ENCODE data around the gene SERPINA10.

SERPINA10 gene

GRCh38 chr14:94330432-94330831, 37.4 kb upstream of the SERPINA10 start:
- no peak for DNase-seq
- Histone ChIP-seq H3K18ac (ENCODE audit: low read length) (no peak overlapping the region), H4K8ac (ENCODE audit: low read depth, low read length) (no peak overlapping the region), H2AK5ac (ENCODE audit: low read length) (no peak overlapping the region), H3K4me1 (ENCODE audit: control insufficient read depth, low read depth, low read length) (no peaks in the 10 kb centered on the region), H3K4me2 (ENCODE audit: low read length) (no peak overlapping the region), H2BK5ac (ENCODE audit: low read length) (no peak overlapping the region), H4K5ac (ENCODE audit: low read length) (no peak overlapping the region), H3K79me1 (ENCODE audit: low read length) (no peaks in the 10 kb centered on the region), H3K4me3 (ENCODE audit: low read length) (no peak overlapping the region), H2BK120ac (ENCODE audit: low read depth, low read length) (no peak overlapping the region), H3K79me2 (ENCODE audit: control insufficient read depth, insufficient read depth, low read length) (no peaks in the 10 kb centered on the region), H3K23ac (ENCODE audit: low read length) (no peak overlapping the region), H3K36me3 (ENCODE audit: control insufficient read depth, insufficient read depth, low read length) (no peaks in the 10 kb centered on the region), H2BK15ac (replicated peaks; ENCODE audit: low read depth) (no peak overlapping the region), H3K27ac (ENCODE audit: low read depth, low read length) (no peak overlapping the region), H3K56ac (ENCODE audit: low read length) (no peak overlapping the region), H3K4ac (ENCODE audit: low read depth, low read length) (no peak overlapping the region), H3K9ac (ENCODE audit: low read length) (no peak overlapping the region), H3K27me3 (ENCODE audit: insufficient read depth, low read length, poor library complexity) (no peaks in the 10 kb centered on the region)
- WGBS (ENCODE audit: extremely low coverage, insufficient coverage, low lambda C conversion rate) = no CpG with 5 or more reads among the region's 3 CpGs

- Histone ChIP-seq H3K27me3 (ENCODE audit: insufficient read depth, low read length, poor library complexity) (no peaks in the 10 kb centered on the region), H2AK5ac (ENCODE audit: low read length) (no peak overlapping the region), H3K9ac (ENCODE audit: low read length) (no peak overlapping the region), H3K79me1 (ENCODE audit: low read length) (no peaks in the 10 kb centered on the region), H3K4ac (ENCODE audit: low read depth, low read length) (no peak overlapping the region), H3K4me2 (ENCODE audit: low read length) (no peak overlapping the region), H3K56ac (ENCODE audit: low read length) (no peak overlapping the region), H3K18ac (ENCODE audit: low read length) (no peak overlapping the region), H2BK15ac (replicated peaks; ENCODE audit: low read depth) (no peak overlapping the region), H3K79me2 (ENCODE audit: control insufficient read depth, insufficient read depth, low read length) (no peaks in the 10 kb centered on the region), H3K4me1 (ENCODE audit: control insufficient read depth, low read depth, low read length) (no peaks in the 10 kb centered on the region), H3K4me3 (ENCODE audit: low read length) (no peak overlapping the region), H4K8ac (ENCODE audit: low read depth, low read length) (no peak overlapping the region), H3K36me3 (ENCODE audit: control insufficient read depth, insufficient read depth, low read length) (no peaks in the 10 kb centered on the region), H3K27ac (ENCODE audit: low read depth, low read length) (no peak overlapping the region), H2BK5ac (ENCODE audit: low read length) (no peak overlapping the region), H2BK120ac (ENCODE audit: low read depth, low read length) (no peak overlapping the region), H4K5ac (ENCODE audit: low read length) (no peak overlapping the region), H3K23ac (ENCODE audit: low read length) (no peak overlapping the region)
- DNase-seq = no peak
- no CpG with 5 or more reads among the region's 4 CpGs for WGBS (ENCODE audit: extremely low coverage, insufficient coverage, low lambda C conversion rate)
These were observed 36.8 kb upstream of the SERPINA10 start for GRCh38 chr14:94329857-94330256.

- no peak overlapping the region for H3K27ac ChIP-seq (ENCODE audit: low read depth, low read length)
- H3K4me3 ChIP-seq (ENCODE audit: low read length) = no peak overlapping the region
- DNase-seq = no peak
- no peak overlapping the region for H3K23ac ChIP-seq (ENCODE audit: low read length)
- WGBS (ENCODE audit: extremely low coverage, insufficient coverage, low lambda C conversion rate) = no CpG with 5 or more reads among the region's 2 CpGs
- no peak overlapping the region for H3K4ac ChIP-seq (ENCODE audit: low read depth, low read length)
- H3K79me2 ChIP-seq (ENCODE audit: control insufficient read depth, insufficient read depth, low read length) = no peaks in the 10 kb centered on the region
- no peak overlapping the region for H2AK5ac ChIP-seq (ENCODE audit: low read length)
- no peaks in the 10 kb centered on the region for H3K36me3 ChIP-seq (ENCODE audit: control insufficient read depth, insufficient read depth, low read length)
- H3K79me1 ChIP-seq (ENCODE audit: low read length) = no peaks in the 10 kb centered on the region
- no peak overlapping the region for H3K18ac ChIP-seq (ENCODE audit: low read length)
- H2BK5ac ChIP-seq (ENCODE audit: low read length) = no peak overlapping the region
- no peaks in the 10 kb centered on the region for H3K27me3 ChIP-seq (ENCODE audit: insufficient read depth, low read length, poor library complexity)
- H2BK15ac ChIP-seq (replicated peaks; ENCODE audit: low read depth) = no peak overlapping the region
- no peak overlapping the region for H3K4me2 ChIP-seq (ENCODE audit: low read length)
- no peak overlapping the region for H4K5ac ChIP-seq (ENCODE audit: low read length)
- no peak overlapping the region for H3K9ac ChIP-seq (ENCODE audit: low read length)
- no peak overlapping the region for H2BK120ac ChIP-seq (ENCODE audit: low read depth, low read length)
- H3K56ac ChIP-seq (ENCODE audit: low read length) = no peak overlapping the region
- H4K8ac ChIP-seq (ENCODE audit: low read depth, low read length) = no peak overlapping the region
- H3K4me1 ChIP-seq (ENCODE audit: control insufficient read depth, low read depth, low read length) = peaks cover under 1% of the 10 kb centered on the region
These were observed 35.1 kb upstream of the SERPINA10 start for GRCh38 chr14:94328196-94328595.

- Histone ChIP-seq H3K4me1 (ENCODE audit: control insufficient read depth, low read depth, low read length) (peaks cover 2% of the 10 kb centered on the region), H4K5ac (ENCODE audit: low read length) (no peak within 1 kb of the TSS), H2BK120ac (ENCODE audit: low read depth, low read length) (no peak within 1 kb of the TSS), H3K23ac (ENCODE audit: low read length) (no peak within 1 kb of the TSS), H3K4me3 (ENCODE audit: low read length) (no peak within 1 kb of the TSS), H3K27me3 (ENCODE audit: insufficient read depth, low read length, poor library complexity) (no peaks in the 10 kb centered on the region), H3K36me3 (ENCODE audit: control insufficient read depth, insufficient read depth, low read length) (no peaks in the 10 kb centered on the region), H3K79me1 (ENCODE audit: low read length) (no peaks in the 10 kb centered on the region), H3K27ac (ENCODE audit: low read depth, low read length) (no peak within 1 kb of the TSS), H2BK5ac (ENCODE audit: low read length) (no peak within 1 kb of the TSS), H3K79me2 (ENCODE audit: control insufficient read depth, insufficient read depth, low read length) (no peaks in the 10 kb centered on the region), H3K4me2 (ENCODE audit: low read length) (no peak within 1 kb of the TSS), H4K8ac (ENCODE audit: low read depth, low read length) (no peak within 1 kb of the TSS), H2BK15ac (replicated peaks; ENCODE audit: low read depth) (no peak within 1 kb of the TSS), H3K4ac (ENCODE audit: low read depth, low read length) (no peak within 1 kb of the TSS), H3K56ac (ENCODE audit: low read length) (no peak within 1 kb of the TSS), H2AK5ac (ENCODE audit: low read length) (no peak within 1 kb of the TSS), H3K9ac (ENCODE audit: low read length) (no peak within 1 kb of the TSS), H3K18ac (ENCODE audit: low read length) (no peak within 1 kb of the TSS)
- DNase-seq = no peak
- WGBS (ENCODE audit: extremely low coverage, insufficient coverage, low lambda C conversion rate) = no CpG with 5 or more reads among the region's 15 CpGs
These were observed 29.8 kb upstream of the SERPINA10 start, which contains the start of gene SERPINA6 for GRCh38 chr14:94322648-94323570. Gene SERPINA6 (minus strand): TSS chr14:94323336. CDS start chr14:94314648, 8,688 bp downstream.

GRCh38 chr14:94321421-94322271, 28.6 kb upstream of the SERPINA10 start:
- Histone ChIP-seq H2BK5ac (ENCODE audit: low read length) (no peak overlapping the region), H2BK120ac (ENCODE audit: low read depth, low read length) (no peak overlapping the region), H3K4me3 (ENCODE audit: low read length) (no peak overlapping the region), H3K27me3 (ENCODE audit: insufficient read depth, low read length, poor library complexity) (no peaks in the 10 kb centered on the region), H3K36me3 (ENCODE audit: control insufficient read depth, insufficient read depth, low read length) (no peaks in the 10 kb centered on the region), H2BK15ac (replicated peaks; ENCODE audit: low read depth) (no peak overlapping the region), H4K5ac (ENCODE audit: low read length) (no peak overlapping the region), H3K4me1 (ENCODE audit: control insufficient read depth, low read depth, low read length) (peaks cover 2% of the 10 kb centered on the region), H3K4me2 (ENCODE audit: low read length) (no peak overlapping the region), H3K18ac (ENCODE audit: low read length) (no peak overlapping the region), H3K4ac (ENCODE audit: low read depth, low read length) (no peak overlapping the region), H3K79me1 (ENCODE audit: low read length) (no peaks in the 10 kb centered on the region), H2AK5ac (ENCODE audit: low read length) (no peak overlapping the region), H3K56ac (ENCODE audit: low read length) (no peak overlapping the region), H3K27ac (ENCODE audit: low read depth, low read length) (no peak overlapping the region), H3K9ac (ENCODE audit: low read length) (no peak overlapping the region), H3K23ac (ENCODE audit: low read length) (no peak overlapping the region), H3K79me2 (ENCODE audit: control insufficient read depth, insufficient read depth, low read length) (no peaks in the 10 kb centered on the region), H4K8ac (ENCODE audit: low read depth, low read length) (no peak overlapping the region)
- no peak for DNase-seq
- WGBS (ENCODE audit: extremely low coverage, insufficient coverage, low lambda C conversion rate) = no CpG with 5 or more reads among the region's 5 CpGs
